Type B pancreatic cell (in vitro differentiated cells): ENCODE results near the gene CFAP65. TPM values are rescaled to one million over a fixed set of nuclear protein-coding genes. Genes with fewer than 3 reads are reported as not detected.

ENCODE experiments used
- DNase-seq: peaks from one replicate; pipeline ENCODE4 v3.0.0; 2021; ENCODE audit warnings: mixed read lengths; ENCODE audit not compliant: unreplicated experiment; ENCODE audit errors: extremely low spot score
- H3K27ac Mint-ChIP-seq: 2 replicates; pipeline ENCODE4 v1.8.0; 2021; ENCODE audit warnings: mild to moderate bottlenecking, mixed read lengths
- H3K27me3 Mint-ChIP-seq: 2 replicates; pipeline ENCODE4 v1.8.0; 2021; ENCODE audit warnings: mixed read lengths
- H3K36me3 Mint-ChIP-seq: 2 replicates; pipeline ENCODE4 v1.8.0; 2021; ENCODE audit warnings: mixed read lengths
- H3K4me1 Mint-ChIP-seq: one replicate; pipeline ENCODE4 v1.8.0; 2021; ENCODE audit warnings: mixed read lengths; ENCODE audit not compliant: unreplicated experiment
- H3K4me3 Mint-ChIP-seq: 2 replicates; pipeline ENCODE4 v1.8.0; 2021; ENCODE audit warnings: mild to moderate bottlenecking, mixed read lengths
- H3K9me3 Mint-ChIP-seq: 2 replicates; pipeline ENCODE4 v1.8.0; 2021; ENCODE audit warnings: mixed read lengths
- CTCF ChIP-seq: fragments of 200-600 bp; sonication (generic); conservative IDR thresholded peaks from 2 replicates; pipeline ENCODE4 v1.5.0; 2021; ENCODE audit warnings: antibody characterized with exemption, mild to moderate bottlenecking
- total RNA-seq: library from RNA; stranded (reverse); gene quantifications from 2 replicates; pipeline ENCODE4 v1.2.1, GENCODE V29; 2021; ENCODE audit warnings: low replicate concordance

CFAP65 gene
- total RNA-seq, 1 donor from 2014 or later: 2.1 TPM

GRCh38 chr2:219019436-219019835, 21.9 kb downstream of the CFAP65 start:
- Mint-ChIP-seq H3K9me3 (no peaks in the 10 kb centered on the region), H3K4me3 (no peak overlapping the region), H3K27me3 (peaks cover 51% of the 10 kb centered on the region), H3K36me3 (no peaks in the 10 kb centered on the region), H3K4me1 (no peaks in the 10 kb centered on the region), H3K27ac (no peak overlapping the region)
- DNase-seq: no peak
- no peak for TF ChIP-seq CTCF

- no peak for DNase-seq
- H3K27ac Mint-ChIP-seq: no peak overlapping the region
- TF ChIP-seq CTCF: no peak
- no peaks in the 10 kb centered on the region for H3K9me3 Mint-ChIP-seq
- no peaks in the 10 kb centered on the region for H3K4me1 Mint-ChIP-seq
- H3K4me3 Mint-ChIP-seq: no peak overlapping the region
- no peaks in the 10 kb centered on the region for H3K36me3 Mint-ChIP-seq
- peaks cover 59% of the 10 kb centered on the region for H3K27me3 Mint-ChIP-seq
These were observed 22.6 kb downstream of the CFAP65 start for GRCh38 chr2:219018726-219019125.

GRCh38 chr2:219018286-219018685, 23.0 kb downstream of the CFAP65 start:
- no peaks in the 10 kb centered on the region for H3K4me1 Mint-ChIP-seq
- no peak for TF ChIP-seq CTCF
- H3K27me3 Mint-ChIP-seq: peaks cover 63% of the 10 kb centered on the region
- no peak for DNase-seq
- H3K4me3 Mint-ChIP-seq: no peak overlapping the region
- no peaks in the 10 kb centered on the region for H3K9me3 Mint-ChIP-seq
- H3K36me3 Mint-ChIP-seq: no peaks in the 10 kb centered on the region
- H3K27ac Mint-ChIP-seq: no peak overlapping the region

GRCh38 chr2:219017201-219017931, 23.9 kb downstream of the CFAP65 start:
- no peak overlapping the region for H3K4me3 Mint-ChIP-seq
- H3K9me3 Mint-ChIP-seq: no peaks in the 10 kb centered on the region
- no peaks in the 10 kb centered on the region for H3K4me1 Mint-ChIP-seq
- no peak for DNase-seq
- peaks cover 67% of the 10 kb centered on the region for H3K27me3 Mint-ChIP-seq
- no peak overlapping the region for H3K27ac Mint-ChIP-seq
- TF ChIP-seq CTCF: no peak
- H3K36me3 Mint-ChIP-seq: no peaks in the 10 kb centered on the region

- no peak overlapping the region for H3K4me3 Mint-ChIP-seq
- no peaks in the 10 kb centered on the region for H3K36me3 Mint-ChIP-seq
- H3K27ac Mint-ChIP-seq: no peak overlapping the region
- no peaks in the 10 kb centered on the region for H3K9me3 Mint-ChIP-seq
- no peak for TF ChIP-seq CTCF
- H3K4me1 Mint-ChIP-seq: no peaks in the 10 kb centered on the region
- no peak for DNase-seq
- peaks cover 70% of the 10 kb centered on the region for H3K27me3 Mint-ChIP-seq
These were observed 24.6 kb downstream of the CFAP65 start for GRCh38 chr2:219016721-219017120.

GRCh38 chr2:219010873-219011272, 30.4 kb downstream of the CFAP65 start:
- no peaks in the 10 kb centered on the region for H3K4me1 Mint-ChIP-seq
- H3K9me3 Mint-ChIP-seq: no peaks in the 10 kb centered on the region
- peaks cover 65% of the 10 kb centered on the region for H3K27me3 Mint-ChIP-seq
- no peak for DNase-seq
- no peaks in the 10 kb centered on the region for H3K36me3 Mint-ChIP-seq
- no peak overlapping the region for H3K4me3 Mint-ChIP-seq
- TF ChIP-seq CTCF: no peak
- H3K27ac Mint-ChIP-seq: no peak overlapping the region
